ENCODE data around the gene KCNQ1.

GRCh38 chr11:2641623-2642022 is 196.8 kb downstream of the KCNQ1 start:
- TF ChIP-seq, protein P1, sequence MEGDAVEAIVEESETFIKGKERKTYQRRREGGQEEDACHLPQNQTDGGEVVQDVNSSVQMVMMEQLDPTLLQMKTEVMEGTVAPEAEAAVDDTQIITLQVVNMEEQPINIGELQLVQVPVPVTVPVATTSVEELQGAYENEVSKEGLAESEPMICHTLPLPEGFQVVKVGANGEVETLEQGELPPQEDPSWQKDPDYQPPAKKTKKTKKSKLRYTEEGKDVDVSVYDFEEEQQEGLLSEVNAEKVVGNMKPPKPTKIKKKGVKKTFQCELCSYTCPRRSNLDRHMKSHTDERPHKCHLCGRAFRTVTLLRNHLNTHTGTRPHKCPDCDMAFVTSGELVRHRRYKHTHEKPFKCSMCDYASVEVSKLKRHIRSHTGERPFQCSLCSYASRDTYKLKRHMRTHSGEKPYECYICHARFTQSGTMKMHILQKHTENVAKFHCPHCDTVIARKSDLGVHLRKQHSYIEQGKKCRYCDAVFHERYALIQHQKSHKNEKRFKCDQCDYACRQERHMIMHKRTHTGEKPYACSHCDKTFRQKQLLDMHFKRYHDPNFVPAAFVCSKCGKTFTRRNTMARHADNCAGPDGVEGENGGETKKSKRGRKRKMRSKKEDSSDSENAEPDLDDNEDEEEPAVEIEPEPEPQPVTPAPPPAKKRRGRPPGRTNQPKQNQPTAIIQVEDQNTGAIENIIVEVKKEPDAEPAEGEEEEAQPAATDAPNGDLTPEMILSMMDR (IDR thresholded peaks at IDR 0.05): no peak
- TF ChIP-seq EZH2 (IDR thresholded peaks at IDR 0.05; ENCODE audit: borderline replicate concordance, insufficient read depth, low read depth, low read length, poor library complexity, severe bottlenecking): no peak

Data from B cell (primary cell).